CD8-positive, alpha-beta memory T cell (primary cell): ENCODE data around the gene THAP6. TPM values are rescaled to one million over a fixed set of nuclear protein-coding genes. Genes with fewer than 3 reads are reported as not detected.
"Not testable (repeated sequence)": the region's sequence is repeated elsewhere in the genome, so short reads cannot be mapped to it uniquely, and the experiment has no call there.

Experiments
- CTCF ChIA-PET: fragments of 350-600 bp; sonication (Branson Sonifier 250); formaldehyde crosslinking; loops from one replicate; lab custom pipeline; 2021; ENCODE audit warnings: antibody characterized with exemption; lab: Charles Lee
- POLR2A ChIA-PET: fragments of 350-600 bp; sonication (Branson Sonifier 250); formaldehyde crosslinking; loops from one replicate; lab custom pipeline; 2021; ENCODE audit warnings: antibody characterized with exemption; lab: Charles Lee
- DNase-seq, 5 donors: peaks; one replicate each; pipeline versions ENCODE4 v3.0.0 to v3.0.0-alpha.2; 2020 to 2022; ENCODE audit warnings: mixed read lengths in 1 of 5
- H3K27ac ChIP-seq: one replicate; pipeline ENCODE4 v1.7.0; 2013; ENCODE audit warnings: low read depth, mild to moderate bottlenecking, low read length, moderate library complexity
- H3K27me3 ChIP-seq: 2 replicates; pipeline ENCODE4 v1.7.0; 2013; ENCODE audit warnings: low read length, mild to moderate bottlenecking; ENCODE audit not compliant: insufficient read depth, poor library complexity, severe bottlenecking
- H3K36me3 ChIP-seq: 2 replicates; pipeline ENCODE4 v1.7.0; 2013; ENCODE audit warnings: mild to moderate bottlenecking, low read length, moderate library complexity; ENCODE audit not compliant: insufficient read depth
- H3K4me1 ChIP-seq: 2 replicates; pipeline ENCODE4 v1.7.0; 2013; ENCODE audit warnings: mild to moderate bottlenecking, low read length, moderate library complexity; ENCODE audit not compliant: insufficient read depth
- H3K4me3 ChIP-seq: 2 replicates; pipeline ENCODE4 v1.7.0; 2013; ENCODE audit warnings: mild to moderate bottlenecking, low read length
- H3K9me3 ChIP-seq: 2 replicates; pipeline ENCODE4 v1.7.0; 2013; ENCODE audit warnings: mild to moderate bottlenecking, low read length
- H3K27ac Mint-ChIP-seq, 8 donors: one replicate each; pipeline ENCODE4 v1.8.0; 2020 to 2021; ENCODE audit warnings: mixed read lengths in 8 of 8, mild to moderate bottlenecking in 6 of 8, inconsistent platforms in 3 of 8, moderate library complexity in 3 of 8
- H3K27me3 Mint-ChIP-seq, 2 donors: one replicate each; pipeline ENCODE4 v1.8.0; 2020 to 2021; ENCODE audit warnings: mixed read lengths in 2 of 2, mild to moderate bottlenecking in 1 of 2, moderate library complexity in 1 of 2
- H3K36me3 Mint-ChIP-seq, 3 donors: one replicate each; pipeline ENCODE4 v1.8.0; 2020 to 2021; ENCODE audit warnings: mixed read lengths in 3 of 3, inconsistent platforms in 1 of 3, mild to moderate bottlenecking in 1 of 3
- H3K4me1 Mint-ChIP-seq, 3 donors: one replicate each; pipeline ENCODE4 v1.8.0; 2020 to 2021; ENCODE audit warnings: mixed read lengths in 3 of 3, inconsistent platforms in 1 of 3, mild to moderate bottlenecking in 1 of 3
- H3K4me3 Mint-ChIP-seq, 7 donors: one replicate each; pipeline ENCODE4 v1.8.0; 2020 to 2021; ENCODE audit warnings: mixed read lengths in 7 of 7, mild to moderate bottlenecking in 6 of 7, moderate library complexity in 4 of 7, inconsistent platforms in 2 of 7
- H3K9me3 Mint-ChIP-seq, 5 donors: one replicate each; pipeline ENCODE4 v1.8.0; 2020 to 2022; ENCODE audit warnings: mixed read lengths in 5 of 5, mild to moderate bottlenecking in 3 of 5, moderate library complexity in 2 of 5, inconsistent platforms in 1 of 5
- polyA plus RNA-seq: library from polyadenylated mRNA; unstranded; fragments of 300-500 nt; fragmentation: Illumina TruSeq; gene quantifications from one replicate; pipeline ENCODE4 v1.2.3, GENCODE V29; 2021
- total RNA-seq, 2 experiments: library from RNA; stranded (reverse); gene quantifications; one replicate each; pipeline ENCODE4 v1.2.3, GENCODE V29; 2021

THAP6 gene
- total and polyA plus RNA-seq, 3 experiments from 2014 or later: 13.8 to 23.2 (median 22.7) TPM

DNA sequence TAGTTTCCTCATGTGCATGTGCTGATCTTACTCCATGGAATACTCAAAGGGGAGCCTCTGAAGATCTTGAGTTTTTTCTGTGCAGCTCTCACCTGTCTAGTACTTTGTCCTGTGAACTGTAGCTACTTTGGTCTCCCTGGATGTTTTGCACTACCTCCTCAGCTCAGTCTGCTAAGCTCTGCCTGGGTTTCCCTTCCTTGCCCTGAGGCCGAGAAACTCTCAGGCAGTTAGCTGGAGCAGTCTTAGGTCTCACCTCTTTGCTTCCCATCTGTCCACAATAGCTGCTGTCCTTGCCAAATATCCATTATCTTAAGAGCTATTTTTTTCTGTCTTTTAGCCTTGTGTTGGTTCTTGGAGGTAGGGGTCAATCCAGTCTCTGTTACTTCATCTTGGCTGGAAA lies 11.6 kb downstream of the THAP6 start:
- H3K36me3 ChIP-seq: peaks cover 18% of the 10 kb centered on the region
- no peak for DNase-seq
- Mint-ChIP-seq H3K36me3 (peaks cover 34 to 83% (median 42%) of the 10 kb centered on the region in 3 donors), H3K27ac (no peak overlapping the region), H3K4me1 (peaks cover 16 to 42% (median 38%) of the 10 kb centered on the region in 3 donors), H3K27me3 (no peaks in the 10 kb centered on the region), H3K4me3 (no peak overlapping the region), H3K9me3 (no peaks in the 10 kb centered on the region)
- no peak overlapping the region for H3K4me3 ChIP-seq
- no peaks in the 10 kb centered on the region for H3K9me3 ChIP-seq
- no peak overlapping the region for H3K27ac ChIP-seq
- no peaks in the 10 kb centered on the region for H3K27me3 ChIP-seq
- ChIA-PET POLR2A (no interaction called here), CTCF (no interaction called here)
- peaks cover under 1% of the 10 kb centered on the region for H3K4me1 ChIP-seq

DNA sequence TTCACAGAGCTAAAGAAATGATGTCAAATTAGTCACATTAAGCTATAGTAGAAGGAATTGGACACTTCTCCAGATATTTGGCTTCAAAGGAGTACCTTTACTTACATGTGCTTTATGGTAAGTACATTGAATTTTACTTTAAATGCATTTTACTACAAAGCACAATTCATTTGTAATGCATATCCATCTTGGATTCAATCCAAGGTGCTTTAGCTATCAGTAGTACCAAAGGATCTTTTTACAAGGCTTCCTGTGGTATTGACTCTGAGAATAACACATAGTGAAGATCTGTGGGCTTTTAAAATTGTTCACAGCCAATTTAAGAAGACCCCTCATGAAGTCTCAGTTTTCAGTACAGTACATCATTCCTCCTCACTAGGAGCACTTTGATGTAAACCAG lies 13.2 kb downstream of the THAP6 start:
- POLR2A ChIA-PET: no interaction called here
- peaks cover 11% of the 10 kb centered on the region for H3K36me3 ChIP-seq
- H3K9me3 ChIP-seq: no peaks in the 10 kb centered on the region
- Mint-ChIP-seq H3K36me3 (peaks cover 47 to 88% (median 50%) of the 10 kb centered on the region in 3 donors), H3K4me1 (peaks cover 12 to 30% (median 29%) of the 10 kb centered on the region in 3 donors), H3K4me3 (no peak overlapping the region), H3K27me3 (no peaks in the 10 kb centered on the region), H3K27ac (no peak overlapping the region), H3K9me3 (peaks cover 0 to 12% (median 3%) of the 10 kb centered on the region in 5 donors)
- H3K27ac ChIP-seq: no peak overlapping the region
- H3K4me3 ChIP-seq: no peak overlapping the region
- H3K4me1 ChIP-seq: no peaks in the 10 kb centered on the region
- CTCF ChIA-PET: no interaction called here
- H3K27me3 ChIP-seq: no peaks in the 10 kb centered on the region
- no peak for DNase-seq

GRCh38 chr4:75530556-75531322 lies 16.5 kb downstream of the THAP6 start:
- H3K4me3 Mint-ChIP-seq: no peak overlapping the region
- H3K4me1 ChIP-seq: no peaks in the 10 kb centered on the region
- no peaks in the 10 kb centered on the region for H3K27me3 ChIP-seq
- H3K9me3 Mint-ChIP-seq: peaks cover 0 to 21% (median 9%) of the 10 kb centered on the region in 5 donors
- H3K36me3 Mint-ChIP-seq: peaks cover 44 to 71% (median 60%) of the 10 kb centered on the region in 3 donors
- no peaks in the 10 kb centered on the region for H3K27me3 Mint-ChIP-seq
- no peaks in the 10 kb centered on the region for H3K9me3 ChIP-seq
- H3K36me3 ChIP-seq: peaks cover 11% of the 10 kb centered on the region
- CTCF ChIA-PET: no interaction called here
- peaks cover 3 to 5% (median 4%) of the 10 kb centered on the region in 3 donors for H3K4me1 Mint-ChIP-seq
- POLR2A ChIA-PET: no interaction called here
- no peak overlapping the region for H3K27ac ChIP-seq
- no peak overlapping the region for H3K27ac Mint-ChIP-seq
- no peak for DNase-seq
- H3K4me3 ChIP-seq: no peak overlapping the region

GRCh38 chr4:75531536-75532143 lies 17.4 kb downstream of the THAP6 start:
- H3K4me3 ChIP-seq, H3K9me3 ChIP-seq, H3K4me1 ChIP-seq, H3K4me3 Mint-ChIP-seq, CTCF ChIA-PET, POLR2A ChIA-PET, DNase-seq, H3K4me1 Mint-ChIP-seq, H3K27me3 Mint-ChIP-seq, H3K27ac ChIP-seq, H3K27me3 ChIP-seq: not testable (repeated sequence)
- peaks cover 11% of the 10 kb centered on the region for H3K36me3 ChIP-seq
- peaks cover 0 to 21% (median 9%) of the 10 kb centered on the region in 5 donors for H3K9me3 Mint-ChIP-seq
- peak overlapping the region in 1 of 8 donors; percentile 75 for H3K27ac Mint-ChIP-seq
- H3K36me3 Mint-ChIP-seq: peaks cover 39 to 63% (median 55%) of the 10 kb centered on the region in 3 donors

DNA sequence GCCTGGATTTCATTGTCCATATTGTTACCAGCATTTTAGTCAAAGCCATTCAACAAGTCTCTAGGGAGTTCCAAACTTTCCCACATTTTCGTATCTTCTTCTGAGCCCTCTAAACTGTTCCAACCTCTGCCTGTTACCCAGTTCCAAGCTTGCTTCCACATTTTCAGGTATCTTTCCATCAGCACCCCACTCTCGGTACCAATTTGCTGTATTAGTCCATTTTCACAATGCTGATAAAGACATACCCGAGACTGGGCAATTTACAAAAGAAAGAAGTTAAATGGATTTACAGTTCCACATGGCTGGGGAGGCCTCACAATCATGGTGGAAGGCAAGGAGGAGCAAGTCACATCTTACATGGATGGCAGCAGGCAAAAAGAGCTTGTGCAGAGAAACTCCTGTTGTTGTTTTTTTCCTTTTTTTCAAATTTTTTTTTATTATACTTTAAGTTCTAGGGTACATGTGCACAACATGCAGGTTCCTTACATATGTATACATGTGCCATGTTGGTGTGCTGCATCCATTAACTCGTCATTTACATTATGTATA lies 19.1 kb downstream of the THAP6 start:
- DNase-seq, H3K4me3 Mint-ChIP-seq, H3K9me3 ChIP-seq, H3K27me3 ChIP-seq, H3K36me3 ChIP-seq, H3K4me1 Mint-ChIP-seq, H3K27me3 Mint-ChIP-seq, H3K27ac ChIP-seq, POLR2A ChIA-PET, CTCF ChIA-PET, H3K4me3 ChIP-seq, H3K4me1 ChIP-seq, H3K27ac Mint-ChIP-seq: not testable (repeated sequence)
- Mint-ChIP-seq H3K9me3 (peaks cover 0 to 24% (median 9%) of the 10 kb centered on the region in 5 donors), H3K36me3 (peaks cover 32 to 51% (median 46%) of the 10 kb centered on the region in 3 donors)

DNA sequence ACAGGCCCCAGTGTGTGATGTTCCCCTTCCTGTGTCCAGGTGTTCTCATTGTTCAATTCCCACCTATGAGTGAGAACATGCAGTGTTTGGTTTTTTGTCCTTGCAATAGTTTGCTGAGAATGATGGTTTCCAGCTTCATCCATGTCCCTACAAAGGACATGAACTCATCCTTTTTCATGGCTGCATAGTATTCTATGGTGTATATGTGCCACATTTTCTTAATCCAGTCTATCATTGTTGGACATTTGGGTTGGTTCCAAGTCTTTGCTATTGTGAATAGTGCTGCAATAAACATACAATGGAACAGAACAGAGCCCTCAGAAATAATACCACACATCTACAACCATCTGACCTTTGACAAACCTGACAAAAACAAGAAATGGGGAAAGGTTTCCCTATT lies 19.7 kb downstream of the THAP6 start:
- H3K4me3 ChIP-seq, H3K4me3 Mint-ChIP-seq, H3K27ac Mint-ChIP-seq, H3K27ac ChIP-seq, CTCF ChIA-PET, DNase-seq, POLR2A ChIA-PET, H3K27me3 ChIP-seq, H3K27me3 Mint-ChIP-seq, H3K4me1 Mint-ChIP-seq, H3K9me3 ChIP-seq, H3K36me3 ChIP-seq, H3K4me1 ChIP-seq: not testable (repeated sequence)
- Mint-ChIP-seq H3K36me3 (peaks cover 33 to 51% (median 45%) of the 10 kb centered on the region in 3 donors), H3K9me3 (peaks cover 0 to 24% (median 9%) of the 10 kb centered on the region in 5 donors)

DNA sequence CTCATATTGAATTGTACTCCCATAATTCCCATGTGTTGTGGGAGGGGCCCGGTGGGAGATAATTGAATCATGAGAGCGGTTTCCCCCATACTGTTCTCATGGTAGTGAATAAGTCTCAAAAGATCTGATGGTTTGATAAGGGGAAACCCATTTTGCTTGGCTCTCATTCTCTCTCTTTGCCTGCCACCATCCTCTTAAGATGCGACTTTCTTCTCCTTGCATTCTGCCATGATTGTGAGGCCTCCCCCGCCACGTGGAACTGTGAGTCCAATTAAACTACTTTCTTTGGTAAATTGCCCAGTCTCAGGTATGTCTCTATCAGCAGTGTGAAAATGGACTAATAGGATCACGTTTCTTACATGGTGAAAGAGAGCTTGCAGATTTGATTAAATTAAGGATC lies 23.0 kb downstream of the THAP6 start:
- H3K4me3 ChIP-seq, H3K4me1 Mint-ChIP-seq, H3K36me3 ChIP-seq, DNase-seq, H3K27ac Mint-ChIP-seq, H3K27me3 Mint-ChIP-seq, H3K4me1 ChIP-seq, H3K27ac ChIP-seq, H3K4me3 Mint-ChIP-seq, H3K9me3 ChIP-seq, H3K27me3 ChIP-seq, POLR2A ChIA-PET, CTCF ChIA-PET: not testable (repeated sequence)
- peaks cover 19 to 35% (median 21%) of the 10 kb centered on the region in 3 donors for H3K36me3 Mint-ChIP-seq
- peaks cover 0 to 13% (median 5%) of the 10 kb centered on the region in 5 donors for H3K9me3 Mint-ChIP-seq

DNA sequence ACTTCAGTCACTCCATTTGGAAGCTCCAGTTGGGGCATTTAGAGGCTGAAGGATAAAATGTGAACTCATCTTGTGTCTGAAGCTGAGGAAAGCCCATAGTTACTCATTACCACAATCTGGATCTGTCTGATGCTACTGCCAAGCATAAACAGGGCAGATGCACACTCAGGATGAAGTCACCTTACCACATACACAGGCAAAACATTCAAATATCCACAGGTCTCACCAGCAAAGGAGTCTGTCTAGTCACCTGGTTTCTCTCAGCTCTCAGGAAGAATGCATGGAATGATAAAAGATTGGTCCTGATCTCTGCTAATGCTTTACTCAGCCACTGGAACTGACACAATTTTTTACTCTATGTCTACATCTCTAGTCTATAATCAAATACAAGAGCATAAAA lies 28.6 kb downstream of the THAP6 start:
- no peak overlapping the region for H3K4me3 Mint-ChIP-seq
- H3K4me1 Mint-ChIP-seq: no peaks in the 10 kb centered on the region
- H3K27ac ChIP-seq: no peak overlapping the region
- H3K9me3 Mint-ChIP-seq: no peaks in the 10 kb centered on the region
- H3K27me3 Mint-ChIP-seq: no peaks in the 10 kb centered on the region
- POLR2A ChIA-PET: interaction anchor here (0.6 kb wide), 1 partner anchor 26 kb away, joined by 6 read pairs; no protein-coding TSS in a partner anchor
- H3K36me3 ChIP-seq: no peaks in the 10 kb centered on the region
- H3K4me3 ChIP-seq: no peak overlapping the region
- DNase-seq: no peak
- H3K27me3 ChIP-seq: no peaks in the 10 kb centered on the region
- peaks cover 0 to 37% (median 23%) of the 10 kb centered on the region in 3 donors for H3K36me3 Mint-ChIP-seq
- CTCF ChIA-PET: no interaction called here
- H3K4me1 ChIP-seq: no peaks in the 10 kb centered on the region
- H3K27ac Mint-ChIP-seq: no peak overlapping the region
- no peaks in the 10 kb centered on the region for H3K9me3 ChIP-seq
